Activated CD4-positive, alpha-beta T cell treated with anti-CD3 and anti-CD28 coated beads, Interleukin-2, amount 50 U/mL, for 48 hours (primary cell): ENCODE data around the gene ZRANB3.
"Not testable (repeated sequence)": the region's sequence is repeated elsewhere in the genome, so short reads cannot be mapped to it uniquely, and the experiment has no call there.

Source experiments
- DNase-seq, 2 experiments: peaks; one replicate each; pipeline ENCODE4 v3.0.0-alpha.2; 2020

Gene ZRANB3

DNA sequence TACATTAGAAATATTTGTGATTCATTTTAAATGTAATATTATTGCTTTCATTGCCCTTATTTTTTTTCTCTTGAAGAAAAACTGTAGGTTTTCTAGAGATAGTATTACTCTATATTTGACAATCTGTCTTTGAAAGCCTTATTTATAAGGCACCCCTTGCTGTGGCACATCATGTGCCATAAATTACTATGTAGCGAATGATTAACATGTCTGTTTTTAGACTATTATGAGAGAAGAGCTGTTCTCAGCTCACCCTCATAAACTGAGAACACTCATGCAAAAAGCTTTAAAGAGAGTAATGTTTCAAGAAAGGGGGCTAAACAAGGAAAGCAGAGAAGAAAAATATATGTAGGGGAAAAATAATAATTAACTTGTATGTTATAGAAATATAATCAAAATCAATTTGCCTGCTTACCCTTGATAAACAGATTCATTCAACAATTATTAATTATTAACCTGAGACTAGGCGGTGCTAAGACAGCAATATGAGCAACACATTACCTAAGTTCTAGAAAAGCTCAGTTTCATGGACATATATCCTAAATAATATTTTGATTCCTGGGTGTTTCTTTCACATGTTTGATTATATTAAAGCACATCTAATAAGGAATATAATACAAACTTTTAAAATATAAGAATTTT lies 409.9 kb downstream of the ZRANB3 start:
- DNase-seq, result no peak

DNA sequence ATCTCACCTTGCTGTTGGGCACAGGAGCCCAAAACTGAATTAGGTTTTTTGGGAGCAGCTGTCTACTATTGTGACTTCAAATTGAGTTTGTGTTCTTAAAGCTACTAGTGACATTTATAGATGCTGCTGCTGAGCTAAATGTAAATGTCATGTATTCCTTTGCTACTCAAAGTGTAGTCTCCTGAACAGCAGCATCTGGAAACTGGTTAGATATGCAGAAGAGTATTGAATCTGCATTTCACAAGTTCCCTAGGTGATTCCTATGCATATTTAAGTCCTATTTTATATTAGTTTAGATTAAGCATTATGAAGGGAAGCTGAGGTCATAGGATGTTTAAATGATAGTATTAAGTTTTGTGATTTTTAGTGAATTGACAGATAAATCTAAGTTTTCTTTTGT lies 411.4 kb downstream of the ZRANB3 start:
- DNase-seq, result no peak

DNA sequence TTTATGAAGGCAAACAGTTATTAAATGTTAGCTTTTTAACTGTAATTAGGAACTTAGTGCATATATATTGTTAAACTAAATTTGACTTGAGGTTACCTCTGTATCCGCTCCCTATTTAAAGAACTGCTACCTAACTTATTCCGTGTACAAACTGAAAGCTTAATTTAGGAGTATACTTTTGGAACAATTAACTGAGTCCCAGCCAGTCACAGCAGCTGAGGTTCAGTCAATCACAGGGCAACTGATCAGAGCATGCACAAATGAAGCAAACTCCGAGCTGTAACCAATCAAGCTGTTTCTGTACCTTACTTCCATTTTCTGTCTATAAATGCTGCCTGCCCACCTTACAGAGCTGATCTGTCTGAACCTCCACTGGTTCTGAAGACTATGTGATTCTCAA lies 417.7 kb downstream of the ZRANB3 start:
- no peak for DNase-seq

DNA sequence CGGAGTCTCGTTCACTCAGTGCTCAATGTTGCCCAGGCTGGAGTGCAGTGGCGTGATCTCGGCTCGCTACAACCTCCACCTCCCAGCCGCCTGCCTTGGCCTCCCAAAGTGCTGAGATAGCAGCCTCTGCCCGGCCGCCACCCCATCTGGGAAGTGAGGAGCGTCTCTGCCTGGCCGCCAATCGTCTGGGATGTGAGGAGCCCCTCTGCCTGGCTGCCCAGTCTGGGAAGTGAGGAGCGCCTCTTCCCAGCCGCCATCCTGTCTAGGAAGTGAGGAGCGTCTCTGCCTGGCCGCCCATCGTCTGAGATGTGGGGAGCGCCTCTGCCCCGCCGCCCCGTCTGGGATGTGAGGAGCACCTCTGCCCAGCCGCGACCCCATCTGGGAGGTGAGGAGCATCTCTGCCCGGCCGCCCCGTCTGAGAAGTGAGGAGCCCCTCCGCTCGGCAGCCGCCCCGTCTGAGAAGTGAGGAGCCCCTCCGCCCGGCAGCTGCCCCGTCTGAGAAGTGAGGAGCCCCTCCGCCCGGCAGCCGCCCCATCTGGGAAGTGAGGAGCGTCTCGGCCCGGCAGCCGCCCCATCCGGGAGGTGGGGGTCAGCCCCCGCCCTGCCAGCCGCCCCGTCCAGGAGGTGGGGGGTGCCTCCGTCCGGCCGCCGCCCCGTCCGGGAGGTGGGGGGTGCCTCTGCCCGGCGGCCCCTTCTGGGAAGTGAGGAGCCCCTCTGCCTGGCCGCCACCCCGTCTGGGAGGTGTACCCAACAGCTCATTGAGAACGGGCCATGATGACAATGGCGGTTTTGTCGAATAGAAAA lies 425.3 kb downstream of the ZRANB3 start:
- DNase-seq, result not testable (repeated sequence)

DNA sequence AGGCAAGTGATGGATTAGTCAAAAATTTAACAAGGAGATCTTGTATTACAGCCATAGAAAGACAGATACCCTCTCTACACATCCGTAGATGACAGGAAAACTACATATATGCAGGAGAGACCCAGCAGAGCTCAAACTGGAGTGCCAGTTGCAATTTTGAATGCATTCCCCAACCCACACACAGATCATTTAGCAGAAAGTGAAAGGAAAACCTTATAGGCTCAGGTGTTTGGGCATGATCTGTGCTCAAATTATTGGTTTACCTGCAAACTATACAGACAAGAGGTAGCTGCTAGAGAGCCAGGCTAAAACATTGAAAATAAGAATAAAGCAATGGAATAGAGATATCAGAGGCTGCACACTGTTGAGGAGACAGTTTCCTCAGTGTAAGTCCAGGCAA lies 427.2 kb downstream of the ZRANB3 start:
- DNase-seq, result no peak

DNA sequence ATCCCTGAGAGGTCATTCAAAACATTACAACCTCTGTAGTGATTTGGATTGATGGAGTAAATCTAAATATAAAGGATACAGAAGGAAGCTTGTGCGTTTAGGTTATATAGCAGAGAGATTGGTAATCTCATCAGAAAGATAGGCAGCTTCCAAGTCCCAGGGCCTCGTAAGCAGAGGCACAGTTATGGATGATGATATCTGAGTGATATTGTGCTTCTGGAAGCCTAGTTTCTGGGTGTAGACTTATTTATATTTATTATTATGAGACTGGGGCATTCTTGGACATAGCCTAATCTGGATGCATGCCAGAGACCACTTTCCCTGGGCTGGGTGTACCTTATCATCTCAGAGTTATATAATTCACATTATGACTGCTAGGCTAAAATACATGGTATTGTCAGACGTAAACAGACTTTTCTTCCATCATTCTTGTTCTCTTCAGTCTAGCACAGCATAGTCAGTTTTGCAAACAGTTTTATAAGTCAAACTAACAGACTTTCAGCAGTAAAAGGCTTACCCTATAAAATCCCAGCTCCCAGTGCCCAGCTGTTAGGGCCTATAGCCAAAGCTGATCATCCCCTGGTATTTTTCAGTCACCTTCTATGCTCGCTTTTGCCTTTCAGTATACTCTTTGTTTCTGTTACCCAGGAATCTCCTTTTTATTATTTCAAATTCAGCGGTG lies 431.1 kb downstream of the ZRANB3 start:
- no peak for DNase-seq

DNA sequence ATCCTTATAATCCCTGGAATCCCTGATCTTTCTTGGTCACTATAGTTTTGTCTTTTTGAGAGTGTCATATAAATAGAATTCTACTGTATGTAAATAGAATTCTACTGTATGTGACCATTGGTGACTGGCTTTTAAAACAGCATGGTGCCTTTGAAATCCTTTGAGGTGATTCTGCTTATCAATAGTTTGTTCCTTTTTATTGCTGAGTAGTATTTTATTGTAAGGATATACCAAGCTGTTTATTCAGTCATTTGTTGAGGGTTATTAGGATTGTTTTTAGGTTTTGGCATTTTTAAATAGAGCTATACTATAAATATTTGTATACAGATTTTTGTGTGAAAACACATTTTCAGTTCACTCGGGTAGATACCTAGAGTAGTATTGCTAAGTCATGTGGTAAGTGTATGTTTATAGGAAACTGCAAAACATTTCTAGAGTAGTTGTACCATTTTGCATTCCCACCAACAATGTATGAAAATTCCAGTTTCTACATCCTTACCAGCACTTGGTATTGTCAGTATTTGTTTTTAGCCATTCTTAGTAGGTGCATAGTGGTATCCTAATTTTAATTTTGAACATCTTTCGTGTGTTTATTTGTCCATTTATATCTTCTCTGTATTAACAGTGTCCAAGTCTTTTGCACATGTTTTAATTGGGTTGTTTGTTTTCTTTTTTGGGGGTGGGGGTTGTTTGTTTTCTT lies 433.3 kb downstream of the ZRANB3 start:
- no peak for DNase-seq

DNA sequence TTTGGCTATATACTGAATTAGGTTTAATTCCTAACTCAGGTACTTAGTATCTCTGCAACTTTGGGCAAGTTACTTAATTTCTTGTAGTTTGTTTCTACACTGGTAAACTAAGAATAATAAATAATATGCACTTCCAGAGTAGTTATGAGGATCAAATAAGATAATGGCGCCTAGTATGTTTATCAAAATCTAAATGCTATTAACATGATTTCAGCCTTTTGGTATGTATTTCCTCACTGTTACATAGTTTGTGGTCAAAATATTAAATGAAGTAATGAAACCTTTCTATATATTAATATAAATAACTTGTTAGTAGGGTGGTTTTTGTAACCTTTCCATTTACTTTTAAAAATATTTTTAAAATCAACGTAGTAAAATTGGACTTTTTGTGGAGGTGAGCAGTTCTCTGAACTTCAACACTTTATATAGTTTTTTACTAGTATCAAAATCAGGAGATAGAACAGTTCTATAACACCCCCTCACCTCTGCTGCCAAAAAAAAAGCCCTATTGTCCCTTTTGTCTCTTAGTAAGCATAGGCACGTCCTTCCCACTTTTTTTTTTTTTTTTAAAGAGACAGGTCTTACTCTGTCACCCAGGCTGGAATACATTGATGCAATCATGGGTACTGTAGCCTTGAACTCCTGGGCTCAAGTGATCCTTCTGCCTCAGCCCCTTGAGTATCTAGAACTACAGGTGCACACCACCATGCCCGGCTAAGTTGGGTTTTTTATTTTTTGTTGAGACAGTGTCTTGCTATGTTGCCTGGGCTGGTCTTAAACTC lies 434.2 kb downstream of the ZRANB3 start:
- no peak for DNase-seq

DNA sequence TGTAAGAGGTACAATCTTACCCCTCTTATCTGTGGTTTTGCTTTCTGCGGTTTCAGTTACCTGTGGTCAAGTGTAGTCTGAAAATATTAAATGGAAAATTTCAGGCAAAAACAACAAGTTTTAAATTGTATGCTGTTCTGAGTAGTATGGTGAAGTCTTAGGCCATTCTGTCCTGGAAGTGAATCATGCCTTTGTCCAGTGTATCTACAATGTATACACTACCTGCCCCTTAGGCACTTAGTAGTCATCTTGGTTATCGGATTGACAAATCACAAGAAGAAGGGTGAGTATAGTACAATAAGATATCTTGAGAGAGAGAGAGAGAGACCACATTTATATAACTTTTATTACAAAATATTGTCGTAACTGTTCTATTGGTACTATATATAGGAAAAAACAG lies 435.4 kb downstream of the ZRANB3 start:
- DNase-seq, result no peak

DNA sequence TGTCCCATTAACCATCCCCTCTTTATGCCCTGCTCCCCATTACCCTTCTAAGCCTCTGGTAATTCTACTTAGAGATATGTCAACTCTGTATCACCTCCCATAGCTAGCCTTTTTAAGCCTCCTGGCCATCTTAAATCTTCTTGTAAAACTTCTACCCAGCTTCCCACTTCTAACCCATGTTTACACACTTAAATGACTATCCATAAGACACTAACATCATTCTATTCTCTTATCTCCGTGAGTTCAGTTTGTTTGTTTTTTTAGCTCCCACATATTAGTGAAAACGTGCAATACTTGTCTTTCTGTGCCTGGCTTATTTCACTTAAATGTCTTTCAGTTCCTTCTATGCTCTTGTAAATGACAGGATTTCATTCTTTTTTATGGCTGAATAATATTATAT lies 436.5 kb downstream of the ZRANB3 start:
- no peak for DNase-seq

DNA sequence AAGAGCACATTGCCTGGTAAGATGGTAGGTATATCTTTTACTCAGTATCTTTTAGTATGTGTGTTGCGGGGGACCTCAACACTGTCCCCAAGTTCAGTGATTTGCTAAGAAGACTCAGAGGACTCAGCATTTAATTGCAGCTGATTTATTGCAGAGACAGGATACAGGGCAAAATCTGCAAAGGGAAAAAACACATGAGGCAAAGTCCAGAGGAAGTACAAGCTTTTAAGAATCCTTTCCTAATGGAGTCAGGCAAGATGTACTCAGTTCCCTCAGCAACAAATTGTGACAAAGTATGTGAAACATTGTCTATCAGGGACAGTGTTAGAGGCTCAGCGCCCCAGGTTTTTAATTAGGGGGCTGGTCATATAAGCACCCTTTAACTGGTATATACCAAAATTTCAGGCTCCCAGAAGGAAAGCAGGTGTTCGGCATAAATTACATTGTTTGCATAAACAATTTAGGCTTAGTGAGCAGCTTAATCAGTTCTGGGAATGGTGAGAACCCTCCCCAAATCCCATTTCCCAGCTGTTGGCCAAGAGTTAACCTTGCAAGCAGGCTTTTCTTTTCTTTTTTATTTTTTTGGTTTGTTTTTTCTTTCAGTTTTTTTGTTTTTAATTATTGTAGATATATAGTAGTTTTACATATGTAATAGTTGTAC lies 437.2 kb downstream of the ZRANB3 start:
- DNase-seq, result no peak

DNA sequence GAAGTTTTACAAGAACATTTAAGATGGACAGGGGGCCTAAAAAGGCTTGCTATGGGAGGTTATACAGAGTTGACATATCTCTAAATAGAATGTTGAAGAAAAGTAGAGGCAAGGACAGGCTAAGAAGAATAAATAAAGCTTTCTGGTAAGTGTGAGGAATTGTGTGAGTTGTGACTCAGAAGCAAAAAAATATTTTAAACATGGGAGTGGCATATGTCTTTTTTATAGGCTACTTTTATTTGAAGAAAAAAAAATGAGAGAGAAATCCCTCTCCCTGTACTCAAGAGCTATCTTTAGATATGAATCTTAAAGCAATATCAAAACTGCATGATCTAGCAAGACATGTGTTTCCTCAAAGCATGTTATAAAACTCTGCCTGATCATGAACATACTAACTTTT lies 437.8 kb downstream of the ZRANB3 start:
- no peak for DNase-seq

DNA sequence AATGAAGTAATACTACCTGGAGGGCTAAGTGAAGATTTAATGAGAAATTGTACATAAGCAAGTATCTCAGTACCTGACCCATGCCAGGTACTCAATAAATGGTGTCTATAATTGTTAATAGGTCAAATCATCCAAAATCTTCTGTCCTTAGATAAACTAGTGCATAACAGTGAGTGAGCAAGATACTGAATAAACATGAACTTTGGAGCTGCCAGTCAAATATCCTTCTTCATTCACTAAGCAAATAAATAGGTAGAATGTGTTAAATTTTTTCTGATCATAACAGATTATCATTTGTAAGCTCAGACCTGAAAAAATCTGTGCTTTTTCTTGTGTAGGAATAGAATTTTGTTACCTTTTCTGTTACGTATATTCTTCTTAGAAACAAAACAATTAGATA lies 439.3 kb downstream of the ZRANB3 start:
- no peak for DNase-seq

DNA sequence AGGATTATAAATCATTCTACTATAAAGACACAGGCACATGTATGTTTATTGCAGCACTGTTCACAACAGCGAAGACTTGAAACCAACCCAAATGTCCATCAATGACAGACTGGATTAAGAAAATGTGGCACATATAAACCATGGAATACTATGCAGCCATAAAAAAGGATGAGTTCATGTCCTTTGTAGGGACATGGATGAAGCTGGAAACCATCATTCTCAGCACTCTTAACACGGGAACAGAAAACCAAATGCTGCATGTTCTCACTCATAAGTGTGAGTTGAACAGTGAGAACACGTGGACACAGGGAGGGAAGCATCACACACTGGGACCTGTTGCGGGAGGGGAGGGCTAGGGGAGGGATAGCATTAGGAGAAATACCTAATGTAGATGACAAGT lies 441.4 kb downstream of the ZRANB3 start:
- DNase-seq, result not testable (repeated sequence)
